ENCODE data around the gene AGAP2. TPM values are rescaled to one million over a fixed set of nuclear protein-coding genes. Genes with fewer than 3 reads are reported as not detected.

AGAP2 gene
- total RNA-seq, 4 donors from 2014 or later, result 0.45 to 1.4 (median 1.3) TPM

- Histone ChIP-seq H3K36me3 (no peaks in the 10 kb centered on the region), H3K4me3 (peak overlapping the region; percentile 27), H3K27ac (no peak overlapping the region), H3K27me3 (peaks cover 67% of the 10 kb centered on the region), H3K4me1 (peaks cover 40% of the 10 kb centered on the region), H3K9me3 (no peaks in the 10 kb centered on the region)
- TF ChIP-seq POLR2AphosphoS5 (IDR thresholded peaks at IDR 0.05), result no peak
- no peak for TF ChIP-seq POLR2A (IDR thresholded peaks at IDR 0.05)
- DNase-seq (ENCODE audit: low spot score in 2 of 2), result no peak
- whole genome bisulfite sequencing, result 9% methylated on average over 36 of the region's 49 CpGs
These were observed 2.4 kb downstream of the AGAP2 start for GRCh38 chr12:57735952-57736740.

- 46% methylated on average over 5 of the region's 8 CpGs for WGBS
- no peak for TF ChIP-seq POLR2AphosphoS5 (IDR thresholded peaks at IDR 0.05)
- TF ChIP-seq POLR2A (IDR thresholded peaks at IDR 0.05), result no peak
- no peak for TF ChIP-seq CTCF (IDR thresholded peaks at IDR 0.05)
- no peak for TF ChIP-seq EP300 (IDR thresholded peaks at IDR 0.05)
These were observed 3.2 kb downstream of the AGAP2 start for GRCh38 chr12:57735198-57735855.

GRCh38 chr12:57734591-57734990 lies 4.0 kb downstream of the AGAP2 start:
- DNase-seq (ENCODE audit: low spot score in 2 of 2), result peak in 1 of 2 donors; percentile 19
- TF ChIP-seq CTCF (IDR thresholded peaks at IDR 0.05), result no peak
- TF ChIP-seq EP300 (IDR thresholded peaks at IDR 0.05), result no peak
- no peak for TF ChIP-seq POLR2A (IDR thresholded peaks at IDR 0.05)
- TF ChIP-seq POLR2AphosphoS5 (IDR thresholded peaks at IDR 0.05), result no peak
- Histone ChIP-seq H3K4me3 (no peak overlapping the region), H3K36me3 (no peaks in the 10 kb centered on the region), H3K27ac (no peak overlapping the region), H3K27me3 (peaks cover 59% of the 10 kb centered on the region), H3K4me1 (peaks cover 37% of the 10 kb centered on the region), H3K9me3 (no peaks in the 10 kb centered on the region)
- 70% methylated on average over 4 of the region's 4 CpGs for WGBS

More at GRCh38 chr12:57735198-57735855, 3.2 kb downstream of the AGAP2 start:
- Histone ChIP-seq H3K9me3 (no peaks in the 10 kb centered on the region), H3K4me1 (peaks cover 37% of the 10 kb centered on the region), H3K4me3 (no peak overlapping the region), H3K27ac (no peak overlapping the region), H3K36me3 (no peaks in the 10 kb centered on the region), H3K27me3 (peaks cover 66% of the 10 kb centered on the region)
- DNase-seq (ENCODE audit: low spot score in 2 of 2), result peak in 1 of 2 donors; percentile 57

- DNase-seq (ENCODE audit: low spot score in 2 of 2), result peak in 1 of 2 donors; percentile 50
- whole genome bisulfite sequencing, result 87% methylated on average over 6 of the region's 6 CpGs
- H3K27me3 ChIP-seq, result peaks cover 52% of the 10 kb centered on the region
- H3K9me3 ChIP-seq, result no peaks in the 10 kb centered on the region
- no peak overlapping the region for H3K27ac ChIP-seq
- TF ChIP-seq POLR2AphosphoS5 (IDR thresholded peaks at IDR 0.05), result no peak
- no peak for TF ChIP-seq EP300 (IDR thresholded peaks at IDR 0.05)
- TF ChIP-seq POLR2A (IDR thresholded peaks at IDR 0.05), result no peak
- no peak for TF ChIP-seq CTCF (IDR thresholded peaks at IDR 0.05)
- H3K4me1 ChIP-seq, result peaks cover 34% of the 10 kb centered on the region
- H3K36me3 ChIP-seq, result no peaks in the 10 kb centered on the region
- no peak overlapping the region for H3K4me3 ChIP-seq
These were observed 4.6 kb downstream of the AGAP2 start for GRCh38 chr12:57733928-57734327.

GRCh38 chr12:57732726-57733593 lies 5.6 kb downstream of the AGAP2 start:
- DNase-seq (ENCODE audit: low spot score in 2 of 2), result no peak
- H3K27ac ChIP-seq, result no peak overlapping the region
- H3K9me3 ChIP-seq, result no peaks in the 10 kb centered on the region
- 70% methylated on average over 9 of the region's 11 CpGs for WGBS
- H3K36me3 ChIP-seq, result no peaks in the 10 kb centered on the region
- no peak overlapping the region for H3K4me3 ChIP-seq
- peaks cover 43% of the 10 kb centered on the region for H3K27me3 ChIP-seq
- no peak for TF ChIP-seq EP300 (IDR thresholded peaks at IDR 0.05)
- TF ChIP-seq POLR2AphosphoS5 (IDR thresholded peaks at IDR 0.05), result no peak
- no peak for TF ChIP-seq CTCF (IDR thresholded peaks at IDR 0.05)
- no peak for TF ChIP-seq POLR2A (IDR thresholded peaks at IDR 0.05)
- H3K4me1 ChIP-seq, result peaks cover 27% of the 10 kb centered on the region
